PC-9 (cell line): Measurements from ENCODE around the gene SLC38A1.

Experiments
- CTCF ChIP-seq: fragments of 200-600 bp; sonication (generic); conservative IDR thresholded peaks from 2 replicates; pipeline ENCODE4 v1.6.1; 2017; ENCODE audit warnings: mixed run types, antibody characterized with exemption, mild to moderate bottlenecking, moderate library complexity
- EZH2 ChIP-seq: fragments of 200-600 bp; sonication (generic); IDR thresholded peaks from 2 replicates; pipeline ENCODE4 v1.8.0; 2017; ENCODE audit warnings: antibody characterized with exemption, low read depth

GRCh38 chr12:46227616-46228015 lies 41.2 kb downstream of the SLC38A1 start:
- TF ChIP-seq CTCF (no peak), EZH2 (no peak)
